HEK293 (cell line): Measurements from ENCODE around the gene SOAT2.

Source experiments
- CTCF ChIA-PET: fragments of 350-600 bp; formaldehyde crosslinking; extraction: SDS; loops from one replicate; lab custom pipeline; 2021; ENCODE audit warnings: antibody characterized with exemption; lab: Yijun Ruan, JAX
- POLR2A ChIA-PET: fragments of 300-600 bp; formaldehyde crosslinking; extraction: SDS; loops from one replicate; lab custom pipeline; 2020; ENCODE audit warnings: antibody characterized with exemption, inconsistent platforms; lab: Yijun Ruan, JAX
- H3K27ac ChIP-seq: fragments of 200-500 bp; sonication (Bioruptor generic); 2 replicates; pipeline ENCODE4 v1.5.1; 2014; ENCODE audit warnings: low read depth, low read length, control low read depth, inconsistent platforms; ENCODE audit errors: extremely low read depth
- H3K36me3 ChIP-seq, 2 experiments: fragments of 200-500 bp in 1 of 2; sonication (Bioruptor generic) in 1 of 2; 1 replicate in 1 of 2; 2 replicates in 1 of 2; pipeline ENCODE4 v1.5.1; 2014 to 2017; ENCODE audit warnings: inconsistent platforms in 2 of 2, low read length in 2 of 2; ENCODE audit not compliant: control insufficient read depth in 2 of 2, insufficient read depth in 1 of 2
- H3K4me1 ChIP-seq: fragments of 200-500 bp; sonication (Bioruptor generic); 2 replicates; pipeline ENCODE4 v1.5.1; 2014; ENCODE audit warnings: mild to moderate bottlenecking, low read length, inconsistent platforms; ENCODE audit not compliant: control insufficient read depth, insufficient read depth
- H3K4me3 ChIP-seq: 2 replicates; pipeline ENCODE4 v1.5.1; 2011; ENCODE audit warnings: low read depth, mild to moderate bottlenecking, control low read depth, low read length, moderate library complexity
- H3K9me3 ChIP-seq: fragments of 200-500 bp; sonication (Bioruptor generic); 2 replicates; pipeline ENCODE4 v1.5.1; 2014; ENCODE audit warnings: low read depth, low read length, inconsistent platforms; ENCODE audit not compliant: control insufficient read depth, insufficient read depth
- EGR2 ChIP-seq: fragments of 450-650 bp; formaldehyde crosslinking; IDR thresholded peaks from 2 replicates; pipeline ENCODE4 v1.5.1; 2016; ENCODE audit warnings: low read depth, missing biosample characterization, missing genetic modification characterization
- GLIS1 ChIP-seq: fragments of 450-650 bp; formaldehyde crosslinking; IDR thresholded peaks from 2 replicates; pipeline ENCODE4 v1.5.1; 2016; ENCODE audit warnings: missing biosample characterization, missing genetic modification characterization
- KLF16 ChIP-seq: fragments of 450-650 bp; formaldehyde crosslinking; IDR thresholded peaks from 2 replicates; pipeline ENCODE4 v1.5.1; 2017; ENCODE audit warnings: missing biosample characterization, missing genetic modification characterization
- REPIN1 ChIP-seq: fragments of 450-650 bp; formaldehyde crosslinking; IDR thresholded peaks from 2 replicates; pipeline ENCODE4 v1.5.1; 2017; ENCODE audit warnings: missing biosample characterization, missing genetic modification characterization, low read depth
- SP3 ChIP-seq: fragments of 450-650 bp; formaldehyde crosslinking; IDR thresholded peaks from 2 replicates; pipeline ENCODE4 v1.5.1; 2016; ENCODE audit warnings: missing biosample characterization, missing genetic modification characterization
- ZBTB8A ChIP-seq: fragments of 450-650 bp; formaldehyde crosslinking; IDR thresholded peaks from 2 replicates; pipeline ENCODE4 v1.5.1; 2016; ENCODE audit warnings: missing biosample characterization, missing genetic modification characterization
- ZNF10 ChIP-seq: fragments of 450-650 bp; formaldehyde crosslinking; IDR thresholded peaks from 2 replicates; pipeline ENCODE4 v1.5.1; 2017; ENCODE audit warnings: missing biosample characterization, missing genetic modification characterization
- ZNF2 ChIP-seq: fragments of 450-650 bp; formaldehyde crosslinking; IDR thresholded peaks from 2 replicates; pipeline ENCODE4 v1.5.1; 2016; ENCODE audit warnings: missing biosample characterization, missing genetic modification characterization
- ZNF223 ChIP-seq: fragments of 450-650 bp; formaldehyde crosslinking; IDR thresholded peaks from 2 replicates; pipeline ENCODE4 v1.5.1; 2016; ENCODE audit warnings: missing biosample characterization, missing genetic modification characterization
- ZNF274 ChIP-seq, 2 experiments: fragments of 200-500 bp in 1 of 2; fragments of 450-650 bp in 1 of 2; sonication (Bioruptor generic) in 1 of 2; formaldehyde crosslinking in 1 of 2; IDR thresholded peaks; 2 replicates each; pipeline versions ENCODE4 v1.5.1 to v1.6.1; 2014 to 2016; ENCODE audit warnings: borderline replicate concordance in 1 of 2, inconsistent platforms in 1 of 2, low read length in 1 of 2, missing biosample characterization in 1 of 2, missing genetic modification characterization in 1 of 2
- ZNF621 ChIP-seq: fragments of 450-650 bp; formaldehyde crosslinking; IDR thresholded peaks from 2 replicates; pipeline ENCODE4 v1.5.1; 2017; ENCODE audit warnings: missing biosample characterization, missing genetic modification characterization
- ZNF626 ChIP-seq: fragments of 450-650 bp; sonication (Bioruptor Pico); formaldehyde crosslinking; IDR thresholded peaks from 2 replicates; pipeline ENCODE4 v1.5.1; 2018; ENCODE audit warnings: missing biosample characterization, missing genetic modification characterization, inconsistent platforms
- TF ChIP-seq, protein P1 (sequence below): fragments of 450-650 bp; formaldehyde crosslinking; IDR thresholded peaks from 2 replicates; pipeline ENCODE4 v1.5.1; 2016; ENCODE audit warnings: missing biosample characterization, missing genetic modification characterization
- TF ChIP-seq, protein P2 (sequence below): fragments of 450-650 bp; formaldehyde crosslinking; IDR thresholded peaks from 2 replicates; pipeline ENCODE4 v1.5.1; 2017; ENCODE audit warnings: missing biosample characterization, missing genetic modification characterization
- TF ChIP-seq, protein P3 (sequence below): fragments of 450-650 bp; formaldehyde crosslinking; IDR thresholded peaks from 2 replicates; pipeline ENCODE4 v1.5.1; 2016; ENCODE audit warnings: missing biosample characterization, missing genetic modification characterization, low read depth
- TF ChIP-seq, protein P4 (sequence below): fragments of 450-650 bp; formaldehyde crosslinking; IDR thresholded peaks from 2 replicates; pipeline ENCODE4 v1.5.1; 2016; ENCODE audit warnings: missing biosample characterization, missing genetic modification characterization
- TF ChIP-seq, protein P5 (sequence below): fragments of 450-650 bp; formaldehyde crosslinking; IDR thresholded peaks from 2 replicates; pipeline ENCODE4 v1.5.1; 2016; ENCODE audit warnings: missing biosample characterization, missing genetic modification characterization, low read depth
- TF ChIP-seq, protein P6 (sequence below): fragments of 450-650 bp; formaldehyde crosslinking; IDR thresholded peaks from 2 replicates; pipeline ENCODE4 v1.5.1; 2016; ENCODE audit warnings: missing biosample characterization, missing genetic modification characterization

The SOAT2 gene

DNA sequence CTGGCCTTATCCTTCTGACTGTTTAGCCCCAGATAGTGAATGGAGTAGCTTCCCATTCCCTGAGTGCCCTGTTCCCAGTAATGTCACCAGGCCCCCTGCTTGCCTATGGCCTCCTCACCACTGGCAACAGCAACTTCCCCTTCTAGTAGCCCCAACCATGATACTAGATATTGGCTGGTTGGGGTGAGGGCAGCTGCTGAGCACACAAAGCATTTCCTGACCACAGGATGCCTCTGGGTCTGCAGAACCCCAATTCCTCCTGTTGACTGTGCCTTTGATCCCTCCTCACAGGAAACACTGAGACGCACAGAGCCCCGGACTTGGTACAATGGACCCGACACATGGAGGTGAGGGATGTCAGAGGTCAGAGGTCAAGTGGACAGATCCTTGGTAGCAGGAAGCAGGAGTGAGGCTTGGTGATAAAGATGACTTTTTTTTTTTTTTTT, 597 bp downstream of the SOAT2 start (continued):
- no peak for TF ChIP-seq ZNF223 (tag by site-specific recombination)
- TF ChIP-seq ZNF2 (tag by site-specific recombination), result no peak
- TF ChIP-seq ZNF10 (tag by site-specific recombination), result no peak
- TF ChIP-seq, protein P1, sequence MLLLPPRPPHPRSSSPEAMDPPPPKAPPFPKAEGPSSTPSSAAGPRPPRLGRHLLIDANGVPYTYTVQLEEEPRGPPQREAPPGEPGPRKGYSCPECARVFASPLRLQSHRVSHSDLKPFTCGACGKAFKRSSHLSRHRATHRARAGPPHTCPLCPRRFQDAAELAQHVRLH (tag by site-specific recombination), result no peak
- no peak for TF ChIP-seq ZNF621 (tag by site-specific recombination)
- TF ChIP-seq GLIS1 (tag by site-specific recombination), result no peak
- no peak for TF ChIP-seq ZBTB8A (tag by site-specific recombination)
- no peak for TF ChIP-seq EGR2 (tag by site-specific recombination)
- TF ChIP-seq, protein P2, sequence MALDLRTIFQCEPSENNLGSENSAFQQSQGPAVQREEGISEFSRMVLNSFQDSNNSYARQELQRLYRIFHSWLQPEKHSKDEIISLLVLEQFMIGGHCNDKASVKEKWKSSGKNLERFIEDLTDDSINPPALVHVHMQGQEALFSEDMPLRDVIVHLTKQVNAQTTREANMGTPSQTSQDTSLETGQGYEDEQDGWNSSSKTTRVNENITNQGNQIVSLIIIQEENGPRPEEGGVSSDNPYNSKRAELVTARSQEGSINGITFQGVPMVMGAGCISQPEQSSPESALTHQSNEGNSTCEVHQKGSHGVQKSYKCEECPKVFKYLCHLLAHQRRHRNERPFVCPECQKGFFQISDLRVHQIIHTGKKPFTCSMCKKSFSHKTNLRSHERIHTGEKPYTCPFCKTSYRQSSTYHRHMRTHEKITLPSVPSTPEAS (tag by site-specific recombination), result no peak
- TF ChIP-seq, protein P3, sequence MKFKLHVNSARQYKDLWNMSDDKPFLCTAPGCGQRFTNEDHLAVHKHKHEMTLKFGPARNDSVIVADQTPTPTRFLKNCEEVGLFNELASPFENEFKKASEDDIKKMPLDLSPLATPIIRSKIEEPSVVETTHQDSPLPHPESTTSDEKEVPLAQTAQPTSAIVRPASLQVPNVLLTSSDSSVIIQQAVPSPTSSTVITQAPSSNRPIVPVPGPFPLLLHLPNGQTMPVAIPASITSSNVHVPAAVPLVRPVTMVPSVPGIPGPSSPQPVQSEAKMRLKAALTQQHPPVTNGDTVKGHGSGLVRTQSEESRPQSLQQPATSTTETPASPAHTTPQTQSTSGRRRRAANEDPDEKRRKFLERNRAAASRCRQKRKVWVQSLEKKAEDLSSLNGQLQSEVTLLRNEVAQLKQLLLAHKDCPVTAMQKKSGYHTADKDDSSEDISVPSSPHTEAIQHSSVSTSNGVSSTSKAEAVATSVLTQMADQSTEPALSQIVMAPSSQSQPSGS, result no peak
- TF ChIP-seq, protein P4, sequence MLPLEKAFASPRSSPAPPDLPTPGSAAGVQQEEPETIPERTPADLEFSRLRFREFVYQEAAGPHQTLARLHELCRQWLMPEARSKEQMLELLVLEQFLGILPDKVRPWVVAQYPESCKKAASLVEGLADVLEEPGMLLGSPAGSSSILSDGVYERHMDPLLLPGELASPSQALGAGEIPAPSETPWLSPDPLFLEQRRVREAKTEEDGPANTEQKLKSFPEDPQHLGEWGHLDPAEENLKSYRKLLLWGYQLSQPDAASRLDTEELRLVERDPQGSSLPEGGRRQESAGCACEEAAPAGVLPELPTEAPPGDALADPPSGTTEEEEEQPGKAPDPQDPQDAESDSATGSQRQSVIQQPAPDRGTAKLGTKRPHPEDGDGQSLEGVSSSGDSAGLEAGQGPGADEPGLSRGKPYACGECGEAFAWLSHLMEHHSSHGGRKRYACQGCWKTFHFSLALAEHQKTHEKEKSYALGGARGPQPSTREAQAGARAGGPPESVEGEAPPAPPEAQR (tag by site-specific recombination), result no peak
- TF ChIP-seq, protein P5, sequence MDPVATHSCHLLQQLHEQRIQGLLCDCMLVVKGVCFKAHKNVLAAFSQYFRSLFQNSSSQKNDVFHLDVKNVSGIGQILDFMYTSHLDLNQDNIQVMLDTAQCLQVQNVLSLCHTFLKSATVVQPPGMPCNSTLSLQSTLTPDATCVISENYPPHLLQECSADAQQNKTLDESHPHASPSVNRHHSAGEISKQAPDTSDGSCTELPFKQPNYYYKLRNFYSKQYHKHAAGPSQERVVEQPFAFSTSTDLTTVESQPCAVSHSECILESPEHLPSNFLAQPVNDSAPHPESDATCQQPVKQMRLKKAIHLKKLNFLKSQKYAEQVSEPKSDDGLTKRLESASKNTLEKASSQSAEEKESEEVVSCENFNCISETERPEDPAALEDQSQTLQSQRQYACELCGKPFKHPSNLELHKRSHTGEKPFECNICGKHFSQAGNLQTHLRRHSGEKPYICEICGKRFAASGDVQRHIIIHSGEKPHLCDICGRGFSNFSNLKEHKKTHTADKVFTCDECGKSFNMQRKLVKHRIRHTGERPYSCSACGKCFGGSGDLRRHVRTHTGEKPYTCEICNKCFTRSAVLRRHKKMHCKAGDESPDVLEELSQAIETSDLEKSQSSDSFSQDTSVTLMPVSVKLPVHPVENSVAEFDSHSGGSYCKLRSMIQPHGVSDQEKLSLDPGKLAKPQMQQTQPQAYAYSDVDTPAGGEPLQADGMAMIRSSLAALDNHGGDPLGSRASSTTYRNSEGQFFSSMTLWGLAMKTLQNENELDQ (tag by site-specific recombination), result no peak
- TF ChIP-seq, protein P6, sequence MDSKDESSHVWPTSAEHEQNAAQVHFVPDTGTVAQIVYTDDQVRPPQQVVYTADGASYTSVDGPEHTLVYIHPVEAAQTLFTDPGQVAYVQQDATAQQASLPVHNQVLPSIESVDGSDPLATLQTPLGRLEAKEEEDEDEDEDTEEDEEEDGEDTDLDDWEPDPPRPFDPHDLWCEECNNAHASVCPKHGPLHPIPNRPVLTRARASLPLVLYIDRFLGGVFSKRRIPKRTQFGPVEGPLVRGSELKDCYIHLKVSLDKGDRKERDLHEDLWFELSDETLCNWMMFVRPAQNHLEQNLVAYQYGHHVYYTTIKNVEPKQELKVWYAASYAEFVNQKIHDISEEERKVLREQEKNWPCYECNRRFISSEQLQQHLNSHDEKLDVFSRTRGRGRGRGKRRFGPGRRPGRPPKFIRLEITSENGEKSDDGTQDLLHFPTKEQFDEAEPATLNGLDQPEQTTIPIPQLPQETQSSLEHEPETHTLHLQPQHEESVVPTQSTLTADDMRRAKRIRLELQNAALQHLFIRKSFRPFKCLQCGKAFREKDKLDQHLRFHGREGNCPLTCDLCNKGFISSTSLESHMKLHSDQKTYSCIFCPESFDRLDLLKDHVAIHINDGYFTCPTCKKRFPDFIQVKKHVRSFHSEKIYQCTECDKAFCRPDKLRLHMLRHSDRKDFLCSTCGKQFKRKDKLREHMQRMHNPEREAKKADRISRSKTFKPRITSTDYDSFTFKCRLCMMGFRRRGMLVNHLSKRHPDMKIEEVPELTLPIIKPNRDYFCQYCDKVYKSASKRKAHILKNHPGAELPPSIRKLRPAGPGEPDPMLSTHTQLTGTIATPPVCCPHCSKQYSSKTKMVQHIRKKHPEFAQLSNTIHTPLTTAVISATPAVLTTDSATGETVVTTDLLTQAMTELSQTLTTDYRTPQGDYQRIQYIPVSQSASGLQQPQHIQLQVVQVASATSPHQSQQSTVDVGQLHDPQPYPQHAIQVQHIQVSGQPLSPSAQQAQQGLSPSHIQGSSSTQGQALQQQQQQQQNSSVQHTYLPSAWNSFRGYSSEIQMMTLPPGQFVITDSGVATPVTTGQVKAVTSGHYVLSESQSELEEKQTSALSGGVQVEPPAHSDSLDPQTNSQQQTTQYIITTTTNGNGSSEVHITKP (tag by site-specific recombination), result no peak
- no peak for TF ChIP-seq ZNF274 (IDR thresholded peaks at IDR 0.05; ENCODE audit: low read length)
- no peak for TF ChIP-seq ZNF274 (tag by site-specific recombination; IDR thresholded peaks at IDR 0.05; ENCODE audit: borderline replicate concordance)

DNA sequence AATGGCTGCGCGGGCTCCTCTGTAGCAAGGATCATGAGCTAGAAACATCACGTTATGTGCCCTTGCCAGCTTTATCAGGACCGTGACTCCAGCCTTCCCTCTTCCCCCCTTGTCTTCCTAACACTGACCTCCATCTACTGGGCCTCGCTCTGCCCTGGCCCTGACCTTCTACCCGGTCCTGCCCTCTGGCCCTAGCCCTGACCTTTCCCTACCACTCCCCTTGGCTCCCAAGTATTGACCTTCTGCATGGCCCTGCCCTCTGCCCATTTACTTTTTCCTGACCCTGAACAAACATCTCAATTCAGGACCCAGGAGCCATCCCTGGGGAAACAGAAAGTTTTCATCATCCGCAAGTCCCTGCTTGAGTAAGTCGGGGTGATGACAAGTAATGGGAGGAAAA, 2.0 kb downstream of the SOAT2 start:
- ChIA-PET CTCF (no interaction called here), POLR2A (interaction anchor here (0.9 kb wide), 1 partner anchor 75 kb away, joined by 3 read pairs; the partner anchor contains the start of genes CSAD and ZNF740)

More for the DNA sequence above, 2.0 kb downstream of the SOAT2 start:
- no peak overlapping the region for H3K4me3 ChIP-seq
- no peak overlapping the region for H3K27ac ChIP-seq
- no peaks in the 10 kb centered on the region for H3K36me3 ChIP-seq
- no peaks in the 10 kb centered on the region for H3K4me1 ChIP-seq
- H3K9me3 ChIP-seq, result no peaks in the 10 kb centered on the region
- no peak for TF ChIP-seq REPIN1 (tag by site-specific recombination)
- TF ChIP-seq KLF16, result no peak
- no peak for TF ChIP-seq SP3 (tag by site-specific recombination)
- no peak for TF ChIP-seq ZNF626
- TF ChIP-seq, protein P5 (tag by site-specific recombination), result no peak
